ENCODE measurements around the gene TMEM250.

DNA sequence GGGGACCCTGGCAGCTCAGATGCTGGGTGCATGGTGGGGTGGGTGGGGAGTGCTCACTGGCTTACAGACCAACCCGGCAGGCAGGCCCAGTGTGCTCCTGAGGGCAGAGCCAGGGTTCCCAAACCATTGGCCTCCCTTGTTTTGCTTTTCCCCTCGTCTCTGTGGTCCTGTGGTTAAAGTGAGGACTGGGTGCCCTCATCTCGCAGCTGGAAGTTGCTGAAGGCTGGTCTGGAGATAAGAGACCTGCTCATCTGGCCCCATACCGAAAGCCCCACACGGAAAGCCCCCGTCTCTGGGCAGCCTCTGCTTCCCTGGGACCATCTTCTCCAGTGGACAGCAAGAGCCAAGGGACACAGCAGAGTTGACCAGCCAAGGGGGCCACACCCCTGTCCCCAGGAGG, 13.8 kb downstream of the TMEM250 start:
- TF ChIP-seq GABPA (IDR thresholded peaks at IDR 0.05; ENCODE audit: low read depth) (no peak), MXI1 (IDR thresholded peaks at IDR 0.05; ENCODE audit: low read depth, low read length) (no peak)
- TF ChIP-seq, protein P1, sequence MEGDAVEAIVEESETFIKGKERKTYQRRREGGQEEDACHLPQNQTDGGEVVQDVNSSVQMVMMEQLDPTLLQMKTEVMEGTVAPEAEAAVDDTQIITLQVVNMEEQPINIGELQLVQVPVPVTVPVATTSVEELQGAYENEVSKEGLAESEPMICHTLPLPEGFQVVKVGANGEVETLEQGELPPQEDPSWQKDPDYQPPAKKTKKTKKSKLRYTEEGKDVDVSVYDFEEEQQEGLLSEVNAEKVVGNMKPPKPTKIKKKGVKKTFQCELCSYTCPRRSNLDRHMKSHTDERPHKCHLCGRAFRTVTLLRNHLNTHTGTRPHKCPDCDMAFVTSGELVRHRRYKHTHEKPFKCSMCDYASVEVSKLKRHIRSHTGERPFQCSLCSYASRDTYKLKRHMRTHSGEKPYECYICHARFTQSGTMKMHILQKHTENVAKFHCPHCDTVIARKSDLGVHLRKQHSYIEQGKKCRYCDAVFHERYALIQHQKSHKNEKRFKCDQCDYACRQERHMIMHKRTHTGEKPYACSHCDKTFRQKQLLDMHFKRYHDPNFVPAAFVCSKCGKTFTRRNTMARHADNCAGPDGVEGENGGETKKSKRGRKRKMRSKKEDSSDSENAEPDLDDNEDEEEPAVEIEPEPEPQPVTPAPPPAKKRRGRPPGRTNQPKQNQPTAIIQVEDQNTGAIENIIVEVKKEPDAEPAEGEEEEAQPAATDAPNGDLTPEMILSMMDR (IDR thresholded peaks at IDR 0.05) = no peak

All from SK-N-SH (cell line).